GM19455 (cell line): ENCODE measurements around the gene LYPD5.
"Not testable (repeated sequence)": the region's sequence is repeated elsewhere in the genome, so short reads cannot be mapped to it uniquely, and the experiment has no call there.

ENCODE experiments used
- ATAC-seq: cut with Tn5 transposase; IDR thresholded peaks from one replicate; pipeline ENCODE4 v1.9.1; 2021; ENCODE audit not compliant: unreplicated experiment

LYPD5 gene

GRCh38 chr19:43806848-43807247, 4.6 kb upstream of the LYPD5 start:
- ATAC-seq: no peak

- not testable (repeated sequence) for ATAC-seq
These were observed 4.2 kb upstream of the LYPD5 start for GRCh38 chr19:43806401-43806800.

- ATAC-seq: no peak
These were observed 2.2 kb upstream of the LYPD5 start for GRCh38 chr19:43804432-43804831.

GRCh38 chr19:43799502-43800142, 2.6 kb downstream of the LYPD5 start:
- no peak for ATAC-seq

- no peak for ATAC-seq
These were observed 3.5 kb downstream of the LYPD5 start for GRCh38 chr19:43798546-43799409.

- ATAC-seq: no peak
These were observed 4.2 kb downstream of the LYPD5 start for GRCh38 chr19:43798026-43798545.

- no peak for ATAC-seq
These were observed 4.7 kb downstream of the LYPD5 start for GRCh38 chr19:43797556-43797955.

GRCh38 chr19:43797118-43797517, 5.1 kb downstream of the LYPD5 start:
- no peak for ATAC-seq

GRCh38 chr19:43790587-43790986, 11.7 kb downstream of the LYPD5 start:
- no peak for ATAC-seq

- ATAC-seq: no peak
These were observed 13.2 kb downstream of the LYPD5 start for GRCh38 chr19:43789029-43789428.

- ATAC-seq: no peak
These were observed 15.6 kb downstream of the LYPD5 start for GRCh38 chr19:43786665-43787064.

- no peak for ATAC-seq
These were observed 17.1 kb downstream of the LYPD5 start for GRCh38 chr19:43784981-43785808.

- ATAC-seq: no peak
These were observed 17.8 kb downstream of the LYPD5 start for GRCh38 chr19:43784241-43784980.

- no peak for ATAC-seq
These were observed 18.6 kb downstream of the LYPD5 start for GRCh38 chr19:43783636-43784035.

- ATAC-seq: no peak
These were observed 19.5 kb downstream of the LYPD5 start for GRCh38 chr19:43782689-43783231.

- no peak for ATAC-seq
These were observed 20.0 kb downstream of the LYPD5 start for GRCh38 chr19:43782311-43782660.

- no peak for ATAC-seq
These were observed 20.5 kb downstream of the LYPD5 start for GRCh38 chr19:43781630-43782310.

- ATAC-seq: no peak
These were observed 21.3 kb downstream of the LYPD5 start, which contains the start of gene KCNN4 for GRCh38 chr19:43780706-43781525. Gene KCNN4, minus strand, starts transcription at chr19:43780973. Its CDS starts 112 bp downstream, at chr19:43780861.

GRCh38 chr19:43779820-43780219, 22.4 kb downstream of the LYPD5 start:
- ATAC-seq: no peak
